ENCODE data around the gene ATP1A3.

The ATP1A3 gene

DNA sequence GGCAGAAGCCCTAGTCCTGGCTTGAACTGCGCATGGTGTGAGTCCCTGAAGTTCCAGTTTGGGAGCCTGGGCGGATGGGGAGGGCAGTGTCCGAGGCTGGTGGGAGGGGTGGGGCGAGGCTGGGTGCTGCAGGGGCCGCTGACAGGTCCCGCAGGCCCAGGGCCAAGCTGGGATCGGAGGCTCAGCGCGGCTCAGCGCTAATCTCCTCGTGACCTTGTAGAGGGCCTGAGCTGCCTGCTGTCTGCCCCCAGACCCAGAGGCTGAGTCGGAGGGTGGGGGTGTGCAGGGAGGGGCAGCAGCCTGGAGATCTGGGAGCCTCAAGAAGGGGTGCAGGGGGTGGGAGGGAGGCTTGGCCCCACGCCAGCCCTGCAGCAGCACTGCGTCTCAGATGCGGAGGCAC lies 3.0 kb downstream of the ATP1A3 start:
- Histone ChIP-seq H3K79me2 (ENCODE audit: control insufficient read depth, insufficient read depth, low read length, poor library complexity) (no peaks in the 10 kb centered on the region), H3K23ac (ENCODE audit: low read length) (no peak overlapping the region), H4K91ac (ENCODE audit: low read depth, low read length) (no peak overlapping the region), H3K9me3 (ENCODE audit: insufficient read depth, low read depth, low read length) (peaks cover 8% of the 10 kb centered on the region), H3K14ac (ENCODE audit: low read length) (no peak overlapping the region), H2BK5ac (ENCODE audit: low read depth, low read length, poor library complexity) (no peak overlapping the region), H4K12ac (ENCODE audit: low read depth, low read length) (no peak overlapping the region), H3K4me2 (ENCODE audit: low read length) (no peak overlapping the region), H3K27ac (ENCODE audit: low read depth, low read length) (no peak overlapping the region), H2BK12ac (ENCODE audit: low read length) (no peak overlapping the region), H3K36me3 (ENCODE audit: control insufficient read depth in 1 of 2, insufficient read depth in 2 of 2, low read length in 2 of 2) (no peaks in the 10 kb centered on the region), H2AFZ (ENCODE audit: insufficient read depth, low read length, poor library complexity) (no peak overlapping the region), H2BK120ac (ENCODE audit: insufficient read depth, low read length, poor library complexity) (no peak overlapping the region), H3K9ac (ENCODE audit: low read length) (no peak overlapping the region), H3K4me1 (ENCODE audit: control insufficient read depth in 1 of 2, insufficient read depth in 2 of 2, low read length in 2 of 2) (no peaks in the 10 kb centered on the region), H3K27me3 (ENCODE audit: insufficient read depth, low read length) (peaks cover 17% of the 10 kb centered on the region), H3K4ac (ENCODE audit: low read depth, low read length) (no peak overlapping the region), H4K8ac (ENCODE audit: low read depth, low read length) (no peak overlapping the region), H3K4me3 (ENCODE audit: low read depth, low read length) (no peak overlapping the region), H2AK5ac (ENCODE audit: low read length) (no peak overlapping the region), H3K79me1 (ENCODE audit: low read length) (no peaks in the 10 kb centered on the region), H3K18ac (ENCODE audit: low read length) (no peak overlapping the region)
- DNase-seq = no peak
- no CpG with 5 or more reads among the region's 15 CpGs for WGBS (ENCODE audit: extremely low coverage, insufficient coverage, insufficient read length)

DNA sequence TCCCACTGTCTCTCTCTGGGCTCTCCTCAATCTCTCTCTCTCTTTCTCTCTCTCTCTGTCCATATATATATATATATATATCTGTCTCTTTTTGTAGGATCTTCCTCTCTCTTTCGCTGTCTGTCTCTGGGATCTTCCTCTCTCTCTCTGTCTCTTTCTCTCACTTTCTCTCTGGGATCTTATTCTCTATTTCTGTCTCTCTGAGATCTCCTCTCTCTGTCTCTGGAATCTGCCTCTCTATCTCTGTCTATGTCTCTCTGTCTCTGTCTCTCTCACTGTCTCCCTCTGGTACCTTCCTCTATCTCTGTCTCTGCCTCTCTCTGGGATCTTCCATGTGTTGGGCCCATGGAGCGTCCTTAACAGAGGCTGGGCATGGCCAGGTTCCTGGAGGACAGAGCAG lies 3.4 kb downstream of the ATP1A3 start:
- WGBS (ENCODE audit: extremely low coverage, insufficient coverage, insufficient read length) = no CpG with 5 or more reads among the region's 2 CpGs
- DNase-seq = no peak
- Histone ChIP-seq H3K27ac (ENCODE audit: low read depth, low read length) (no peak overlapping the region), H3K4me2 (ENCODE audit: low read length) (no peak overlapping the region), H3K27me3 (ENCODE audit: insufficient read depth, low read length) (peaks cover 17% of the 10 kb centered on the region), H3K4me3 (ENCODE audit: low read depth, low read length) (no peak overlapping the region), H2BK12ac (ENCODE audit: low read length) (no peak overlapping the region), H4K8ac (ENCODE audit: low read depth, low read length) (no peak overlapping the region), H3K9me3 (ENCODE audit: insufficient read depth, low read depth, low read length) (peaks cover 8% of the 10 kb centered on the region), H2AFZ (ENCODE audit: insufficient read depth, low read length, poor library complexity) (no peak overlapping the region), H2BK5ac (ENCODE audit: low read depth, low read length, poor library complexity) (no peak overlapping the region), H3K79me2 (ENCODE audit: control insufficient read depth, insufficient read depth, low read length, poor library complexity) (no peaks in the 10 kb centered on the region), H3K79me1 (ENCODE audit: low read length) (no peaks in the 10 kb centered on the region), H3K4ac (ENCODE audit: low read depth, low read length) (no peak overlapping the region), H3K36me3 (ENCODE audit: control insufficient read depth in 1 of 2, insufficient read depth in 2 of 2, low read length in 2 of 2) (no peaks in the 10 kb centered on the region), H3K18ac (ENCODE audit: low read length) (no peak overlapping the region), H2AK5ac (ENCODE audit: low read length) (no peak overlapping the region), H3K9ac (ENCODE audit: low read length) (no peak overlapping the region), H3K14ac (ENCODE audit: low read length) (no peak overlapping the region), H4K91ac (ENCODE audit: low read depth, low read length) (no peak overlapping the region), H2BK120ac (ENCODE audit: insufficient read depth, low read length, poor library complexity) (no peak overlapping the region), H3K23ac (ENCODE audit: low read length) (no peak overlapping the region), H3K4me1 (ENCODE audit: control insufficient read depth in 1 of 2, insufficient read depth in 2 of 2, low read length in 2 of 2) (no peaks in the 10 kb centered on the region), H4K12ac (ENCODE audit: low read depth, low read length) (no peak overlapping the region)

DNA sequence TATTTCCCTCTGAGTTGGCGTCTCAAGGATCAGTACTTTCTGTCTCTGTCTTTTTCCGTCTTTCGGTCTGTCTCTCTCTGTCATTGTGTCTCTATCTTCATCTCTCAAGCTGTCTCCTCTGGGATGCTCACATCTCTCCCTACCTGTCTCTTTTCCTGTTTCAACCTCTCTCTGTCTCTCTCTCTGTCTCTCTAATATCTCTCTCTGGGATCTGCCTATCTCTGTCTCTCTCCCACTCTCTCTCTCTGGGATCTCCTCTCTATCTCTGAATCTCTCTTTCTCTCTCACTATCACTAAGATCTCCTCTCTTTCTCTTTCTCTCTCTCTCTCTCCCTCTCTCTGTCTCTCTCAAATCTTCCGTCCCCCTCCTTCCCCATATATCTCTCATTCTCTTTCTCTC lies 4.0 kb downstream of the ATP1A3 start:
- H3K9me3 ChIP-seq (ENCODE audit: insufficient read depth, low read depth, low read length) = peaks cover 4% of the 10 kb centered on the region

GRCh38 chr19:41988947-41989346 lies 5.1 kb downstream of the ATP1A3 start:
- Histone ChIP-seq H3K36me3 (ENCODE audit: control insufficient read depth in 1 of 2, insufficient read depth in 2 of 2, low read length in 2 of 2) (no peaks in the 10 kb centered on the region), H4K12ac (ENCODE audit: low read depth, low read length) (no peak overlapping the region), H3K23ac (ENCODE audit: low read length) (no peak overlapping the region), H3K27ac (ENCODE audit: low read depth, low read length) (no peak overlapping the region), H3K4ac (ENCODE audit: low read depth, low read length) (no peak overlapping the region), H3K79me1 (ENCODE audit: low read length) (no peaks in the 10 kb centered on the region), H3K14ac (ENCODE audit: low read length) (no peak overlapping the region), H4K8ac (ENCODE audit: low read depth, low read length) (no peak overlapping the region), H3K27me3 (ENCODE audit: insufficient read depth, low read length) (peaks cover 8% of the 10 kb centered on the region), H3K4me3 (ENCODE audit: low read depth, low read length) (no peak overlapping the region), H2AK5ac (ENCODE audit: low read length) (no peak overlapping the region), H3K4me2 (ENCODE audit: low read length) (no peak overlapping the region), H2BK120ac (ENCODE audit: insufficient read depth, low read length, poor library complexity) (no peak overlapping the region), H2AFZ (ENCODE audit: insufficient read depth, low read length, poor library complexity) (no peak overlapping the region), H3K18ac (ENCODE audit: low read length) (no peak overlapping the region), H3K9me3 (ENCODE audit: insufficient read depth, low read depth, low read length) (no peaks in the 10 kb centered on the region), H3K9ac (ENCODE audit: low read length) (no peak overlapping the region), H2BK5ac (ENCODE audit: low read depth, low read length, poor library complexity) (no peak overlapping the region), H3K79me2 (ENCODE audit: control insufficient read depth, insufficient read depth, low read length, poor library complexity) (no peaks in the 10 kb centered on the region), H4K91ac (ENCODE audit: low read depth, low read length) (no peak overlapping the region), H3K4me1 (ENCODE audit: control insufficient read depth in 1 of 2, insufficient read depth in 2 of 2, low read length in 2 of 2) (no peaks in the 10 kb centered on the region), H2BK12ac (ENCODE audit: low read length) (no peak overlapping the region)
- DNase-seq = no peak
- no CpG with 5 or more reads among the region's 9 CpGs for WGBS (ENCODE audit: extremely low coverage, insufficient coverage, insufficient read length)

More for the DNA sequence above, 4.0 kb downstream of the ATP1A3 start:
- no peak overlapping the region for H2AFZ ChIP-seq (ENCODE audit: insufficient read depth, low read length, poor library complexity)
- H3K27ac ChIP-seq (ENCODE audit: low read depth, low read length) = no peak overlapping the region
- no peaks in the 10 kb centered on the region for H3K79me2 ChIP-seq (ENCODE audit: control insufficient read depth, insufficient read depth, low read length, poor library complexity)
- H2BK12ac ChIP-seq (ENCODE audit: low read length) = no peak overlapping the region
- 100% methylated on average over 1 of the region's 4 CpGs for WGBS (ENCODE audit: extremely low coverage, insufficient coverage, insufficient read length)
- no peaks in the 10 kb centered on the region for H3K79me1 ChIP-seq (ENCODE audit: low read length)
- H3K14ac ChIP-seq (ENCODE audit: low read length) = no peak overlapping the region
- H4K12ac ChIP-seq (ENCODE audit: low read depth, low read length) = no peak overlapping the region
- H3K18ac ChIP-seq (ENCODE audit: low read length) = no peak overlapping the region
- no peak overlapping the region for H4K91ac ChIP-seq (ENCODE audit: low read depth, low read length)
- H3K4me1 ChIP-seq (ENCODE audit: control insufficient read depth in 1 of 2, insufficient read depth in 2 of 2, low read length in 2 of 2) = no peaks in the 10 kb centered on the region
- no peak overlapping the region for H2AK5ac ChIP-seq (ENCODE audit: low read length)
- no peak overlapping the region for H3K4ac ChIP-seq (ENCODE audit: low read depth, low read length)
- no peak overlapping the region for H2BK5ac ChIP-seq (ENCODE audit: low read depth, low read length, poor library complexity)
- H3K4me2 ChIP-seq (ENCODE audit: low read length) = no peak overlapping the region
- H4K8ac ChIP-seq (ENCODE audit: low read depth, low read length) = no peak overlapping the region
- no peaks in the 10 kb centered on the region for H3K36me3 ChIP-seq (ENCODE audit: control insufficient read depth in 1 of 2, insufficient read depth in 2 of 2, low read length in 2 of 2)
- H3K23ac ChIP-seq (ENCODE audit: low read length) = no peak overlapping the region
- peaks cover 13% of the 10 kb centered on the region for H3K27me3 ChIP-seq (ENCODE audit: insufficient read depth, low read length)
- no peak for DNase-seq
- no peak overlapping the region for H2BK120ac ChIP-seq (ENCODE audit: insufficient read depth, low read length, poor library complexity)
- no peak overlapping the region for H3K4me3 ChIP-seq (ENCODE audit: low read depth, low read length)
- no peak overlapping the region for H3K9ac ChIP-seq (ENCODE audit: low read length)

All from trophoblast cell (in vitro differentiated cells and primary cell).